IMR-90 (cell line): ENCODE data around the gene NQO2. TPM values are rescaled to one million over a fixed set of nuclear protein-coding genes. Genes with fewer than 3 reads are reported as not detected.
"Not testable (repeated sequence)": the region's sequence is repeated elsewhere in the genome, so short reads cannot be mapped to it uniquely, and the experiment has no call there.

ENCODE experiments used
- ATAC-seq: fragments of 200-7000 bp; cut with Tn5 transposase; 2 replicates; pipeline ENCODE4 v1.9.1; 2020; ENCODE audit warnings: low read depth, mild to moderate bottlenecking, moderate library complexity
- BruUV-seq: library from RNA; stranded (reverse); fragments of 400-500 nt; replicated peaks from 2 replicates; lab custom pipeline; 2021; lab: Mats Ljungman, UMichigan
- CTCF ChIA-PET: fragments of 300-600 bp; formaldehyde crosslinking; extraction: SDS; loops from one replicate; lab custom pipeline; 2021; ENCODE audit warnings: antibody characterized with exemption; lab: Yijun Ruan, JAX
- POLR2A ChIA-PET: fragments of 300-600 bp; sonication (Branson Sonifier 250); formaldehyde crosslinking; loops from one replicate; lab custom pipeline; 2022; ENCODE audit warnings: antibody characterized with exemption; ENCODE audit not compliant: unreplicated experiment; lab: Charles Lee
- DNase-seq: peaks from one replicate; pipeline ENCODE4 v3.0.0; 2013
- H2AFZ ChIP-seq: replicated peaks from 2 replicates; pipeline ENCODE3; 2013; ENCODE audit warnings: low read length, mild to moderate bottlenecking; ENCODE audit not compliant: poor library complexity
- H2AK5ac ChIP-seq: 2 replicates; pipeline ENCODE4 v1.6.1; 2013; ENCODE audit warnings: low read depth, low read length, inconsistent platforms
- H2AK9ac ChIP-seq: replicated peaks from 2 replicates; pipeline ENCODE3; 2013; ENCODE audit warnings: mild to moderate bottlenecking, low read depth, low read length, moderate library complexity; ENCODE audit not compliant: poor library complexity
- H2BK120ac ChIP-seq: 2 replicates; pipeline ENCODE4 v1.6.1; 2013; ENCODE audit warnings: low read depth, low read length, inconsistent platforms
- H2BK15ac ChIP-seq: 3 replicates; pipeline ENCODE4 v1.6.1; 2013; ENCODE audit warnings: low read depth, low read length, inconsistent platforms
- H2BK20ac ChIP-seq: 2 replicates; pipeline ENCODE4 v1.6.1; 2013; ENCODE audit warnings: low read depth, mild to moderate bottlenecking, inconsistent platforms, low read length, moderate library complexity
- H2BK5ac ChIP-seq: 2 replicates; pipeline ENCODE4 v1.6.1; 2013; ENCODE audit warnings: mild to moderate bottlenecking, low read depth, low read length, inconsistent platforms; ENCODE audit not compliant: poor library complexity, severe bottlenecking
- H3K14ac ChIP-seq: replicated peaks from 2 replicates; pipeline ENCODE4 v1.6.1; 2013; ENCODE audit warnings: low read depth, low read length, inconsistent platforms
- H3K18ac ChIP-seq: 2 replicates; pipeline ENCODE4 v1.6.1; 2013; ENCODE audit warnings: low read depth, low read length, control low read depth
- H3K23ac ChIP-seq: 2 replicates; pipeline ENCODE4 v1.6.1; 2013; ENCODE audit warnings: low read depth, low read length, inconsistent platforms
- H3K27ac ChIP-seq: 2 replicates; pipeline ENCODE4 v1.5.1; 2013; ENCODE audit warnings: mild to moderate bottlenecking, control low read depth, low read length; ENCODE audit not compliant: insufficient read depth
- H3K27me3 ChIP-seq: 2 replicates; pipeline ENCODE4 v1.6.1; 2013; ENCODE audit warnings: low read length; ENCODE audit not compliant: control insufficient read depth, insufficient read depth
- H3K36me3 ChIP-seq: 2 replicates; pipeline ENCODE4 v1.6.1; 2013; ENCODE audit warnings: low read length, mixed read lengths; ENCODE audit not compliant: control insufficient read depth, insufficient read depth
- H3K4ac ChIP-seq: 2 replicates; pipeline ENCODE4 v1.6.1; 2013; ENCODE audit warnings: low read depth, low read length, inconsistent platforms
- H3K4me1 ChIP-seq: 2 replicates; pipeline ENCODE4 v1.6.1; 2013; ENCODE audit warnings: low read length, mixed read lengths; ENCODE audit not compliant: control insufficient read depth, insufficient read depth
- H3K4me2 ChIP-seq: 2 replicates; pipeline ENCODE4 v1.6.1; 2013; ENCODE audit warnings: low read depth, mild to moderate bottlenecking, control low read depth, low read length, moderate library complexity
- H3K4me3 ChIP-seq: 2 replicates; pipeline ENCODE4 v1.5.1; 2013; ENCODE audit warnings: low read depth, mild to moderate bottlenecking, control low read depth, low read length, moderate library complexity; ENCODE audit not compliant: insufficient read depth
- H3K56ac ChIP-seq: 2 replicates; pipeline ENCODE4 v1.6.1; 2013; ENCODE audit warnings: low read length, inconsistent platforms; ENCODE audit not compliant: insufficient read depth; ENCODE audit errors: extremely low read depth
- H3K79me1 ChIP-seq, 2 experiments: 2 replicates each; pipeline ENCODE4 v1.6.1; 2013; ENCODE audit warnings: low read length in 2 of 2, inconsistent platforms in 1 of 2, low read depth in 1 of 2
- H3K9ac ChIP-seq: 2 replicates; pipeline ENCODE4 v1.6.1; 2013; ENCODE audit warnings: low read depth, low read length, control low read depth
- H3K9me1 ChIP-seq: 2 replicates; pipeline ENCODE4 v1.6.1; 2013; ENCODE audit warnings: low read length, inconsistent platforms; ENCODE audit not compliant: insufficient read depth
- H3K9me3 ChIP-seq: 2 replicates; pipeline ENCODE4 v1.6.1; 2013; ENCODE audit warnings: low read length; ENCODE audit not compliant: control insufficient read depth, insufficient read depth
- H4K20me1 ChIP-seq: 2 replicates; pipeline ENCODE4 v1.6.1; 2013; ENCODE audit warnings: low read length, inconsistent platforms; ENCODE audit not compliant: insufficient read depth
- H4K5ac ChIP-seq: 2 replicates; pipeline ENCODE4 v1.6.1; 2013; ENCODE audit warnings: mild to moderate bottlenecking, low read depth, low read length, control low read depth
- H4K8ac ChIP-seq, 2 experiments: 2 replicates each; pipeline ENCODE4 v1.6.1; 2013; ENCODE audit warnings: low read depth in 2 of 2, low read length in 2 of 2, control low read depth in 1 of 2, inconsistent platforms in 1 of 2
- H4K91ac ChIP-seq: 2 replicates; pipeline ENCODE4 v1.6.1; 2013; ENCODE audit warnings: low read depth, low read length, inconsistent platforms; ENCODE audit not compliant: insufficient read depth
- FOS ChIP-seq: fragments of 150-350 bp; IDR thresholded peaks from 2 replicates; pipeline ENCODE4 v1.6.1; 2016; ENCODE audit warnings: low read depth, low read length
- WGBS, 2 experiments: methylation state at CpG; one replicate each; pipeline versions ENCODE4 v1.1.5 to v1.1.7; 2013; ENCODE audit warnings: missing lambda C conversion rate in 2 of 2; ENCODE audit not compliant: insufficient read length in 1 of 2; ENCODE audit errors: extremely low coverage in 2 of 2; 5-methylcytosine and 5-hydroxymethylcytosine counted together
- dilution Hi-C: fragments of 300-500 bp; cut with HindIII; formaldehyde crosslinking; loops from one replicate; pipeline ENCODE4 v1.14.3; 2018; ENCODE audit warnings: low sequenced_read_pairs; ENCODE audit not compliant: unreplicated experiment
- in situ Hi-C: fragments of 300-500 bp; cut with MboI; formaldehyde crosslinking; loops from 3 replicates; pipeline ENCODE4 v1.14.3; 2019; ENCODE audit warnings: low sequenced_read_pairs, inconsistent platforms, mixed read lengths
- intact Hi-C: fragments of 100-400 bp; cut with micrococcal nuclease; formaldehyde crosslinking; loops from 2 replicates; pipeline ENCODE4 v1.10.0; 2022
- polyA plus RNA-seq, 3 experiments: library from polyadenylated mRNA; depleted of rRNA; stranded (reverse); fragments of >200 nt; gene quantifications; 2 replicates each; pipeline ENCODE4 v1.2.3, GENCODE V29; 2012; ENCODE audit warnings: low replicate concordance in 1 of 3
- total RNA-seq: library from RNA; depleted of rRNA; stranded (reverse); fragments of >200 nt; gene quantifications from 2 replicates; pipeline ENCODE4 v1.2.3, GENCODE V29; 2012

NQO2 gene
- total and polyA plus RNA-seq, 2 of the 4 experiments (the other 2 are of a cell fraction), result 42.5 to 72.1 TPM

GRCh38 chr6:3001773-3002293 lies 2.1 kb downstream of the NQO2 start (continued):
- TF ChIP-seq FOS, result peak; percentile 39; the same call in 1 of the 2 replicates

GRCh38 chr6:3003226-3003625 lies 3.5 kb downstream of the NQO2 start:
- H3K4me2 ChIP-seq, H3K9ac ChIP-seq, H3K4me1 ChIP-seq, H4K8ac ChIP-seq, H2BK5ac ChIP-seq, H4K20me1 ChIP-seq, H3K18ac ChIP-seq, intact Hi-C loops, H3K9me3 ChIP-seq, H2BK15ac ChIP-seq, H2AFZ ChIP-seq, H2BK120ac ChIP-seq, H2AK5ac ChIP-seq, H2BK20ac ChIP-seq, H3K56ac ChIP-seq, CTCF ChIA-PET, DNase-seq, H2AK9ac ChIP-seq, H3K27me3 ChIP-seq, dilution Hi-C loops, ATAC-seq, H3K4me3 ChIP-seq, in situ Hi-C loops, BruUV-seq, H3K14ac ChIP-seq, H3K27ac ChIP-seq, H3K23ac ChIP-seq, POLR2A ChIA-PET, H3K4ac ChIP-seq, H3K9me1 ChIP-seq, H4K5ac ChIP-seq, H4K91ac ChIP-seq: not testable (repeated sequence)
- H3K79me1 ChIP-seq, result peaks cover 3 to 20% of the 10 kb centered on the region in 2 experiments; a peak in 2 of 4 replicates
- H3K36me3 ChIP-seq, result peaks cover 21% of the 10 kb centered on the region
- WGBS, 2 experiments, result no CpG with 5 or more reads among the region's 5 CpGs
